Measurements from ENCODE around the gene GHITM. TPM values are rescaled to one million over a fixed set of nuclear protein-coding genes. Genes with fewer than 3 reads are reported as not detected.
"Not testable (repeated sequence)": the region's sequence is repeated elsewhere in the genome, so short reads cannot be mapped to it uniquely, and the experiment has no call there.

GHITM gene
- total RNA-seq, 2 experiments from 2014 or later, result 100.0 to 103 TPM

DNA sequence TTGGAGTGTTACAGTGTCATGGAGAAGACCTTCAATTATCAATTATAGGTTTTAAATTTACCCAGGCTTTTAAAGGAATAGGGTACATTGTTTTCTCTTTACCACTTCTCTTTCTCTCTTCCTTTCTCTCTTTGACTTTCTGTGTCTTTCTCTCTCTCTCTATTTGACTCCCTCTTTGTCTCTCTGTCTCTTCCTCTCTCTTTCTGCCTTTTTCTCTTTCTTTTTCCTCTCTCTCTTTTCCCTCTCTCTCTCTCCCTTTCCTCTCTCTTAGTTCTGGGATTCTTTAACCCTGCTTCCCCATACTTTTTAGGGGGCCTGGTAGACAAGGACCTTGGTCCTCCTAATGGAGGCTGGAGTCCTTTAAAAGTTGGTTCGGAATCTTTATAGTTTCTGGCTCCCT, 15.9 kb upstream of the GHITM start:
- ATAC-seq (ENCODE audit: low read depth) (no peak), DNase-seq (no peak)
- Mint-ChIP-seq H3K36me3 (peaks cover 2% of the 10 kb centered on the region), H3K4me1 (no peaks in the 10 kb centered on the region), H3K27me3 (peaks cover 9% of the 10 kb centered on the region), H3K4me3 (no peak overlapping the region), H3K27ac (no peak overlapping the region), H3K9me3 (peaks cover 13% of the 10 kb centered on the region)
- POLR2A ChIA-PET, result no interaction called here

DNA sequence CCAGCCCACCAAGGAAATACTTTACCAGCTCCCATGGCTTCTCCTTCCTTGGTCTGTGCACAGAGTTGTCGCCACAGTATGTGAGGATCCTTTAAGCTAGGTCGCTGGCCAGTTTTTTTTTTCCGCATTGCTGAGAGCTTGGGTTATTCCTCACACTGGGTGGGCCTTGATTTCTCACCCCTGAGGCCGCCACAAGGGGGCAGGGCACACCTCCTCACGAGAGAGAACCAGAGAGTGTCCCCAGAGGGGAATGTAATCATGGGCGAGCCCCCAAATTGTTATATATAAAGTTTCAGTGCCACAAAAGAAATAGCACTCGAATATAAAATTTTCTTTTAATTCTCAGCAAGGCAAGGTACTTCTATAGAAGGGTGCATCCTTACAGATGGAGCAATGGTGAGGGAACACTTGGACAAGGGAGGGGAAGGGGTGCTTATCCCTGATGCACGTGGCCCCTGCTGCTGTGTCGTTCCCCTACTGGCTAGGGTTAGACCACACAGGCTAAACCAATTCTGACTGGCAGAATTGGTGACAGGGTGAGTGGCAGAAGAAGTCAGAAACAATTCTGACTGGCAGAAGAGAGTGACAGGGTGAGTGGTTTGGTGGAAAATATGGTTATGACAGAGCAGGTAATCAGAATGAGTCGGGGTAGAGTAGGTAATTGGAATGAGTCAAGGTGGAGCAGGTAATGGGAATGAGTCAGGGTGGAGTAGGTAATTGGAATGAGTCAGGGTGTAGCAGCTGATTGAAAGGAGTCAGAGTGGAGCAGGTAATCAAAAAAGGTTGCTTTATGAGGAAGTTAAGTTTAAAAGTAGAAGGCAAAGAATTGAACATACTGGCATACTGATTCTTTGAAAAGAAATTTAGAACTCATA, 13.2 kb upstream of the GHITM start:
- ATAC-seq (ENCODE audit: low read depth); H3K4me3 Mint-ChIP-seq; H3K36me3 Mint-ChIP-seq; DNase-seq; H3K4me1 Mint-ChIP-seq; POLR2A ChIA-PET; H3K27ac Mint-ChIP-seq: not testable (repeated sequence)
- Mint-ChIP-seq H3K9me3 (peaks cover 13% of the 10 kb centered on the region), H3K27me3 (peaks cover 11% of the 10 kb centered on the region)

DNA sequence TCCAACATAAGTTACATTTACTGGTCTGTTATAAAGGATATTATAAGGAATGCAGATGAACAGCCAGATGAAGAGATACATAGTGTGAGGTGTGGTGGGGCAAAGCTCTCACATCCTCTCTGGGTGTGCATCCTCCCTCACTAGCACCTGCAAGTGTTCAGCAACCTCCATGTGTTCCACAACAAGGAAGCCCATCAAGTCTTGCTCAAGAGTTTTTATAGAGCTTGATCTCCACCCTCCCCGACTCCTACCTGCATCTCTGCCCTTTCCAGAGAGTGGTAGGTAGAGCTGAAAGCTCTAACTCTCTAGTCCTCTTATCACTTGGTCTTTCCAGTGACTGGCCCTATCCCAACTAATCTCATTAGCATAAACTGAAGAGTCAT, 12.5 kb upstream of the GHITM start:
- ATAC-seq (ENCODE audit: low read depth) (no peak), DNase-seq (no peak)
- Mint-ChIP-seq H3K4me1 (no peaks in the 10 kb centered on the region), H3K27me3 (peaks cover 11% of the 10 kb centered on the region), H3K27ac (no peak overlapping the region), H3K36me3 (peaks cover 2% of the 10 kb centered on the region), H3K9me3 (peaks cover 13% of the 10 kb centered on the region), H3K4me3 (no peak overlapping the region)
- POLR2A ChIA-PET, result no interaction called here

DNA sequence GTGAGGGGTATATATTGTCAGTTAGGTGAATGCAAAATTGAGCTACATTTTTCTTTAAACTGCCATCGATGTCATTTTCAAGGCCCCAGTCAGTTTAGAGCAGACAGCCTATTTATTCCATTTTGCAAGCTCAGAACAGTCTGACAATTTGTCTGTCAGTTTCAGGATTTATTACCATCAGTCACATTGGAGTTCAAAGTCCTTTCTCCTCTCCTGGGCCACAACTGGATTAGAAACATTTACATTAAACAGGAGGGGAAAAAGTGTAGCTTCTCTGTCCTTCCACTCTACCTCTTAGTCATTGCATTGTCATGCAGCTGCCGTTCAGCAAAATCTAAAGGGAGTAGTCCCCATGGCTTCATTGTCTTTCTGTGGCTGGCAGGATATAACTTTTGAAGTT, 3.5 kb upstream of the GHITM start:
- POLR2A ChIA-PET, result no interaction called here
- H3K36me3 Mint-ChIP-seq, result no peaks in the 10 kb centered on the region
- DNase-seq (no peak), ATAC-seq (ENCODE audit: low read depth) (no peak)
- H3K4me1 Mint-ChIP-seq, result peaks cover 11% of the 10 kb centered on the region
- no peaks in the 10 kb centered on the region for H3K9me3 Mint-ChIP-seq
- H3K27me3 Mint-ChIP-seq, result peaks cover 5% of the 10 kb centered on the region
- H3K4me3 Mint-ChIP-seq, result no peak overlapping the region
- no peak overlapping the region for H3K27ac Mint-ChIP-seq

DNA sequence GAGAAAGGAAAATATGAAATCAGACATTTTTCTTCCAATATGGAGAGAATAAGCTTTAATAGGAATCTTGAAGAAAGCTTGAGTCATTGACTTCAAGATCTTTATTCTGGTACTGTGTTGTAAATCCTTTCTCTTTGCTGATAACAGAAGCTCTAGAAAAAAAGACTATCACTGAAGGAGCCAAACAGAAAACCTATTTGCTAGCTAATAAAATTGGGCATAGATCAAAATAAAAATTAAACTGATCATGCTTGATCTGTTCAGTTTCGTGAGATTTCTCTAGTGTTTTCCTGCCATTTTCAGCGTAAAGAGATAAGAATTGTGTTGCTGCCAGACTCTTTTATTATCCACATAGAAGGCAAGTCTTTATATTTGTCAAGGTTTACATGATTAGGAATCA, 1.5 kb upstream of the GHITM start:
- Mint-ChIP-seq H3K9me3 (no peaks in the 10 kb centered on the region), H3K27ac (no peak overlapping the region), H3K4me1 (peaks cover 22% of the 10 kb centered on the region), H3K4me3 (no peak overlapping the region), H3K27me3 (peaks cover 5% of the 10 kb centered on the region), H3K36me3 (peaks cover 2% of the 10 kb centered on the region)
- DNase-seq (no peak), ATAC-seq (ENCODE audit: low read depth) (no peak)
- POLR2A ChIA-PET, result interaction anchor here (2.9 kb wide), 1 partner anchor 39 kb away, joined by 10 read pairs; no protein-coding TSS in a partner anchor

DNA sequence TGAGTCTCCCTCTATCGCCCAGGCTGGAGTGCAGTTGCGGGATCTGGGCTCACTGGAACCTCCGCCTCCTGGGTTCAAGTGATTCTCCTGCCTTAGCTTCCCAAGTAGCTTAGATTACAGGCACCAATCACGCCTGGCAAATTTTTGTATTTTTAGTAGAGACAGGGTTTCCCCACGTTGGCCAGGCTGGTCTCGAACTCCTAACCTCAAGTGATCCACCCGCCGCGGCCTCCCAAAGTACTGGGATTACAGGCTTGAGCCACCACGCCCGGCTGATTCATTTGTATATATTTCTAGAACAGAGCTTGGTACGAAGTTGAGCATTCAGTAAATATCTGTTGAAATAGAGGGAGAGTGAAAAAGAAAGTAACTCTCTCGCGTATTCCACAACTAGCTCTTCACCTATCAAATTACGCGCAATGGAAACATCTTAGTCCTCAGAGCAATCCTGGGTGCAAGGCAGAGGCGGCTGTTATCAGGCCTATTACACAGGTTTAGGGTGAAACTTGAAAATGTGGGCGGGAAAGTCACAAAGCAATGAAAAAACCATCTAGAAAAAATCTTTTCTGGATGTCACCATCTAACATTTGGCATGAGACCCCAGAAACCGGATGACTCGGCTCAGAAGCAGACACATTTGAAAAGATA, 707 bp upstream of the GHITM start:
- no peak for DNase-seq
- Mint-ChIP-seq H3K27ac (peak overlapping the region; percentile 98), H3K27me3 (peaks cover 5% of the 10 kb centered on the region), H3K4me3 (peak overlapping the region; percentile 93), H3K9me3 (no peaks in the 10 kb centered on the region), H3K36me3 (peaks cover 5% of the 10 kb centered on the region), H3K4me1 (peaks cover 22% of the 10 kb centered on the region)
- POLR2A ChIA-PET, result interaction anchor here (1.0 to 2.9 kb wide), 4 partner anchors 10 to 197 kb away, joined by 4 to 12 read pairs (median 7); no protein-coding TSS in a partner anchor
- no peak for ATAC-seq (ENCODE audit: low read depth)

DNA sequence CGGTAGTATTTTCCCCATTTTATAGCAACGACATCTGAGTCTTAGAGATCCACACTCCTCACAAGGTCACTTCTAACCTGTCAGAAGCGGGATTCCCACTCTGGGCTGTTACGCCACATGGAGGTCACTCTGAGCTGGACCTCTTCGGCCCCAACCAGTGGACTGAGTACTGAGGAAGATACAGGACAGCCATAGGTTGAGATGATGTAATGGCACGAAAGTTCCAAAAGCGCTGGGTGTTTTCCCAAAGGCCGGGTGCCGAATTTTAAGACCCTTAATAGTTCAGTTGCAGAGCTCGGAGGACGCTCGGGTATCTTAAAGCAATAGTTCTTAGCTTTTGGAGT, 699 bp downstream of the GHITM start:
- peak overlapping the region; percentile 93 for H3K4me3 Mint-ChIP-seq

DNA sequence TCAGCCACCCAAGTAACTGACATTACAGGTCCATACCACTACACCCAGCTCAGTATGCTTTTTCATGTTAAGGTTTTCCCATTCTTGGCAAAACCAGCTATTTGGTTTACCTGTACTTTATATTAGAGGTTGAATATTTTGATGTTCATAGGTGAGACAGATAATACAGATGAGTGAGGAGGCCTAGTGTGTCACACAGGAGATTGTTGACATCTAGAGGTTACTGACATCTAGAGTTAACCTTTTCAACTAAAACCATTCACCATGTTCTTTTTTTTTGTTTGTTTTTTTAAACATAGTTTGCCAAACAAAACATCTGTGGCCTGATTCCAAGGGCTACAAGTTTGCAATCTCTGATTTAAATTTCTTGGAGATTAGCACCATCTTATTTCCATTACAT, 8.0 kb downstream of the GHITM start:
- Mint-ChIP-seq H3K9me3 (no peaks in the 10 kb centered on the region), H3K4me1 (peaks cover 8% of the 10 kb centered on the region), H3K4me3 (no peak overlapping the region), H3K36me3 (peaks cover 31% of the 10 kb centered on the region), H3K27ac (no peak overlapping the region), H3K27me3 (no peaks in the 10 kb centered on the region)
- DNase-seq, result no peak
- ATAC-seq (ENCODE audit: low read depth), result no peak
- POLR2A ChIA-PET, result interaction anchor here (0.7 to 2.6 kb wide), 3 partner anchors 8 to 30 kb away, joined by 3 to 12 read pairs (median 5); partner anchors contain the start of gene GHITM

More for the DNA sequence above, 699 bp downstream of the GHITM start:
- DNase-seq (no peak), ATAC-seq (ENCODE audit: low read depth) (no peak)
- H3K27me3 Mint-ChIP-seq, result peaks cover 2% of the 10 kb centered on the region
- POLR2A ChIA-PET, result interaction anchor here (2.3 to 2.9 kb wide), 2 partner anchors 9 to 37 kb away, joined by 10 to 12 read pairs; no protein-coding TSS in a partner anchor
- H3K4me1 Mint-ChIP-seq, result peaks cover 22% of the 10 kb centered on the region
- H3K27ac Mint-ChIP-seq, result peak overlapping the region; percentile 98
- H3K9me3 Mint-ChIP-seq, result no peaks in the 10 kb centered on the region
- peaks cover 13% of the 10 kb centered on the region for H3K36me3 Mint-ChIP-seq

DNA sequence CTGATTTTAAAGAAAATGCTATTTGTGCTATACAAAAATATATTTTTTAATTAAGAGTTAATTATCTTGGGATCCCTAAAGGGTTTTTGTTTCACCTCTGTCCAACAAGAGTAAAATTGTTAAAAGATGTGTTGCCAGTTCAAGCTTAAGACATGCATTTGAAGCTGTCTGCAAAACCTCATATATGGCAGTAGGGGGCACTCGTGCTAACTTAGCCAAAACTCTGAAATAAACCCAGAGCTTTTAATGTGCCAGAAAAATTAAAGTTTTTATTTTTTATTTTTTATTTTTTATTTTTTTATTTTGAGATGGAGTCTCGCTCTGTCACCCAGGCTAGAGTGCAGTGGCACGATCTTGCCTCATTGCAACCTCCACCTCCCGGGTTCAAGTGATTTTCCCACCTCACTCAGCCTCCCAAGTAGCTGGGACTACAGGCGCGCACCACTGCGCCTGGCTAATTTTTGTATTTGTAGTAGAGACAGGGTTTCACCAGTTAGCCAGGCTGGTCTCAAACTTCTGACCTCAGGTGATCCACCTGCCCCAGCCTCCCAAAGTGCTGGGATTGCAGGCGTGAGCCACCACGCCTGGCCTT, 8.8 kb downstream of the GHITM start:
- ATAC-seq (ENCODE audit: low read depth); DNase-seq; H3K27me3 Mint-ChIP-seq; H3K4me3 Mint-ChIP-seq; H3K27ac Mint-ChIP-seq; H3K4me1 Mint-ChIP-seq; H3K9me3 Mint-ChIP-seq: not testable (repeated sequence)
- H3K36me3 Mint-ChIP-seq, result peaks cover 29% of the 10 kb centered on the region
- POLR2A ChIA-PET, result interaction anchor here (0.7 to 2.6 kb wide), 4 partner anchors 8 to 44 kb away, joined by 3 to 12 read pairs (median 4); partner anchors contain the start of gene GHITM

DNA sequence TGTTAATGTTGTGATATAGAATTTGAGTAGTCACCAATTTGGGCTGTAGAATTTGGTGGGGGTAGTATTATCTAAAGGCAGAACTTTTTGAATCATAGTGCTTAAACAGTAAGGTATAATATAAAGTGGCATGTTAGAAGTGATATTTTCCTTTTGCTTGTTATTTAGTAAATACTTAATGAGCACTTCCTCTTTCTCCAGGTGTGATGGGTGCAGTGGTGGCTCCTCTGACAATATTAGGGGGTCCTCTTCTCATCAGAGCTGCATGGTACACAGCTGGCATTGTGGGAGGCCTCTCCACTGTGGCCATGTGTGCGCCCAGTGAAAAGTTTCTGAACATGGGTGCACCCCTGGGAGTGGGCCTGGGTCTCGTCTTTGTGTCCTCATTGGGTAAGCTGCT, 10.5 kb downstream of the GHITM start:
- Mint-ChIP-seq H3K27ac (peak overlapping the region; percentile 16), H3K27me3 (no peaks in the 10 kb centered on the region), H3K36me3 (peaks cover 23% of the 10 kb centered on the region), H3K4me1 (peaks cover 6% of the 10 kb centered on the region), H3K9me3 (no peaks in the 10 kb centered on the region), H3K4me3 (no peak overlapping the region)
- ATAC-seq (ENCODE audit: low read depth) (no peak), DNase-seq (no peak)
- POLR2A ChIA-PET, result interaction anchor here (2.6 kb wide), 1 partner anchor 10 kb away, joined by 12 read pairs; the partner anchor contains the start of gene GHITM

DNA sequence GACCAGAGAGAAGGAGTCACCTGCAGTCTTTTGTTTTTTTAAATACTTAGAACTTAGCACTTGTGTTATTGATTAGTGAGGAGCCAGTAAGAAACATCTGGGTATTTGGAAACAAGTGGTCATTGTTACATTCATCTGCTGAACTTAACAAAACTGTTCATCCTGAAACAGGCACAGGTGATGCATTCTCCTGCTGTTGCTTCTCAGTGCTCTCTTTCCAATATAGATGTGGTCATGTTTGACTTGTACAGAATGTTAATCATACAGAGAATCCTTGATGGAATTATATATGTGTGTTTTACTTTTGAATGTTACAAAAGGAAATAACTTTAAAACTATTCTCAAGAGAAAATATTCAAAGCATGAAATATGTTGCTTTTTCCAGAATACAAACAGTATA, 13.5 kb downstream of the GHITM start:
- POLR2A ChIA-PET, result no interaction called here

DNA sequence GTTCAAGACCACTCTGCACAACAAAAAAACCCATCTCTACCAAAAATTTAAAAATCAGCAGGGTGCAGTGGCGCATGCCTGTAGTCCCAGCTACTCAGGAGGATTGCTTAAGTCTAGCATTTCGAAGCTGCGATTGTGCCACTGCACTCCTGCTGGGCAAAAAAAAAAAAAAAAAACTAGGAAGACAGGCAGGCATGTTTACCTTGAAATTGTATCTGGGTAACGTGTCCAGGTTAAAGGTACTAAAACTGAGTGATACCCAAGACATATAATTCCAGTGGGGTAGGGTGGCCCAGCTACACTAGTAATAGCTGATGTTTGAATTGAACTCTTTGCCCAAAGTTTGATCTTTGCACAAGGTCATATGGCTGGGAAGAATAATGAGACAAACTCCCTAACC, 16.2 kb downstream of the GHITM start:
- ATAC-seq (ENCODE audit: low read depth), result no peak
- H3K27ac Mint-ChIP-seq, result no peak overlapping the region
- POLR2A ChIA-PET, result interaction anchor here (0.7 to 1.8 kb wide), 2 partner anchors 17 to 36 kb away, joined by 4 to 6 read pairs; partner anchors contain the start of gene GHITM

More for the DNA sequence above, 13.5 kb downstream of the GHITM start:
- no peaks in the 10 kb centered on the region for H3K27me3 Mint-ChIP-seq
- no peaks in the 10 kb centered on the region for H3K9me3 Mint-ChIP-seq
- no peak overlapping the region for H3K27ac Mint-ChIP-seq
- H3K4me1 Mint-ChIP-seq, result peaks cover 16% of the 10 kb centered on the region
- no peak for ATAC-seq (ENCODE audit: low read depth)
- peaks cover 27% of the 10 kb centered on the region for H3K36me3 Mint-ChIP-seq
- DNase-seq, result no peak
- H3K4me3 Mint-ChIP-seq, result no peak overlapping the region

DNA sequence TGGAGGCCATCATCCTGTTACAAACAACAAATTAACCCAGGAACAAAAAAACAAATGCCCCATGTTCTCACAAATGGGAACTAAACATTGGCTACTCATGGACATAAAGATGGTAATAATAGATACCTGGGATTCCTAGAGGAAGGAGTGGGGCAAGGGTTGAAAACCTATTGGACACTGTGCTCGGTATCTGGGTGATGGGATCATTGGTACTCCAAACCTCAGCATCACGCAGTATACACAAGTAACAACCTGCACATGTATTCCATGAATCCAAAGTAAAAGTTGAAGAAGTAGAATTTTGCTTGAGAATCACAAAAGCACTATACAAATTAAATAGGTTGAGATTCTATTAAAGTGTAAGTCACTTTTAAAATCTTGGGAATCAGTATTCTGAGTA, 16.7 kb downstream of the GHITM start:
- H3K36me3 Mint-ChIP-seq, result peaks cover 14% of the 10 kb centered on the region

More for the DNA sequence above, 16.2 kb downstream of the GHITM start:
- Mint-ChIP-seq H3K27me3 (peaks cover 6% of the 10 kb centered on the region), H3K4me3 (no peak overlapping the region), H3K36me3 (peaks cover 17% of the 10 kb centered on the region), H3K4me1 (peaks cover 20% of the 10 kb centered on the region), H3K9me3 (no peaks in the 10 kb centered on the region)
- no peak for DNase-seq

More for the DNA sequence above, 16.7 kb downstream of the GHITM start:
- no peak for ATAC-seq (ENCODE audit: low read depth)
- POLR2A ChIA-PET, result interaction anchor here (1.0 to 1.8 kb wide), 2 partner anchors 17 to 22 kb away, joined by 4 read pairs; partner anchors contain the start of gene GHITM
- Mint-ChIP-seq H3K27ac (no peak overlapping the region), H3K27me3 (peaks cover 8% of the 10 kb centered on the region), H3K4me1 (peaks cover 17% of the 10 kb centered on the region), H3K4me3 (no peak overlapping the region), H3K9me3 (no peaks in the 10 kb centered on the region)
- DNase-seq, result no peak

All from activated naive CD8-positive, alpha-beta T cell treated with anti-CD3 and anti-CD28 coated beads, Interleukin-2, amount 10 ng/mL, durations not matched to agents 7 days and 5 days (primary cell).